HG02610 (cell line): ENCODE data around the gene KRT77.
"Not testable (repeated sequence)": the region's sequence is repeated elsewhere in the genome, so short reads cannot be mapped to it uniquely, and the experiment has no call there.

Experiments used
- ATAC-seq: cut with Tn5 transposase; IDR thresholded peaks from one replicate; pipeline ENCODE4 v1.9.1; 2021; ENCODE audit warnings: mild to moderate bottlenecking, moderate library complexity; ENCODE audit not compliant: unreplicated experiment

The KRT77 gene

DNA sequence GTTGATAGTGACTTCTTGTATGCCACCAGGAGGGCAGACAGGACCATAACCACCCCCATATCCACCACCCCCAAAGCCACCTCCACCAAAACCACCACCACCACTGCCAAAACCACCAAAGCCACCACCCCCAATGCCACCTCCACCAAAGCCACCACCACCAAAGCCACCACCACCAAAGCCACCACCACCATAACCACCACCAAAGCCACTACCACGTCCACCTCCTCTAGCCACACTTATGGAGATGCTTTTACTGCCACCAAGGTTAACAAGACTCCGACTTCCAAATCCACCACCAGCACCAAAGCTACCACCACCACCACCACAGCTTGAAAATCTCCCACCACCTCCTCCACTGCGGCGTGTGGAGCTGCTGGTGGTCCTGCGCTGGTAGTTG lies 23.4 kb downstream of the KRT77 start:
- no peak for ATAC-seq

GRCh38 chr12:52677671-52678070 lies 25.7 kb downstream of the KRT77 start:
- ATAC-seq = no peak

GRCh38 chr12:52677126-52677525 lies 26.2 kb downstream of the KRT77 start:
- ATAC-seq = no peak

- ATAC-seq = no peak
Measured at GRCh38 chr12:52676163-52676562, 27.2 kb downstream of the KRT77 start.

DNA sequence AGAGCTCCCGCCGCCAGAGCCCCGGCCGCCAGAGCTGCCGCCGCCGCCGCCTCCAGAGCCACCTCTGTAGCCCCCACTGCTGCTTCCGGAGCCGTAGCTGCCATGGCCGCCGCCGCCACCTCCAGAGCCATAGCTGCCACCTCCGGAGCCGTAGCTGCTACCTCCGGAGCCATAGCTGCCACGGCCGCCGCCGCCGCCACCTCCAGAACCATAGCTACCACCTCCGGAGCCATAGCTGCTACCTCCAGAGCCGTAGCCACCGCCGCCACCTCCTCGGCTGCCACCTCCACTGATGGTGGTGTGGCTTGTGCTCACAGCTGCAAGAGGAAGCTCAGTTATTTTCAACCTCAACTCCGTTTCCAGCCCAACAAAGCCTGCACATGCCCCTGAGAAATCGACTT lies 28.0 kb downstream of the KRT77 start:
- ATAC-seq = no peak

DNA sequence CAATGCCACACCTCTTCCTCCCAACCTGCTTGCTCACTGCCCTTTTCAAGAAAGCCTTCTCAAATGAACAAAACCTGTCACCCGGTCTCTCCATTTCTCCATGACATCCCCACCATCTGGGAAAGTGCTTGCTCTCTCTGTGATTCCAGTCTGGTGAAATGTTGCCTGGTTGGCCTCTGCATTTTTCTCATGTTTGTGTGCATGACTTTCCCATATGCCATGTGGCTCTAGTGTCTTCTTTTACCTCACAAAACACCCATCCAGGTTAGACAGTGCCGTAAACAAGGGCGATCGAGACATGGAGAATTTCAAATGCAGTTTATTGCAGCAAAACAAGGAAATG lies 28.9 kb downstream of the KRT77 start:
- ATAC-seq = no peak

DNA sequence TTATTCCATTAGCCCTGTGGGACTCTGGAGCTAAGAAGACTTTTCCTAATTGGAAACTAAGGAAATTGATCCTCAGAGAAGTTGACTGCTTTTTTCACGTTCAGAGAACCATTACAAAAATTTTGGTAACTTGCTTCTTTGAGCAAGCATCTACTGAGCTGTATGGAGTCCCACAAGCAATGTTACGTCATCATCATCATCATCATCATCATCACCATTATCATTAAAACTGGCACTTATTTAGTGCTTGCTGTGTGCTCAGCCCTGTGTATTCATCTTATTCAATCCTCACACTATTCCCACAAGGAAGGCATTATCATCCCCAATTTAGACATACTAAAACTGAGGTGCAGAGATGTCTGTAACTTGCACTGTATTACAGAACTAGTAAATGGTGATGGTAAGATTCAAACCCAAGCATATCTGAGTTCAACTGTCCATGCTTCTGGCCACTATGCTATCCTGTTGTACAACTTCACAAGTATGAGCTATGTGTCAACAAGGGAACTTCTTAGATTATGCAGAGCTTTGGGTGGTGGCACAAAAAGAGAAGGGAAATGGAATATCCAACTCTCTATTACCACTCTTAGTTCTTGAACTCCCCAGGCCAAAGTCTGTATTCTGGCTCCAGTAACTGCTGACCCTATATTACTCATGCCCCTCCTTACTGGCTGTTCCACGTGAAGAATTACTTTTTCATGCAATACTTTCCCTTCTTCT lies 29.5 kb downstream of the KRT77 start:
- no peak for ATAC-seq

DNA sequence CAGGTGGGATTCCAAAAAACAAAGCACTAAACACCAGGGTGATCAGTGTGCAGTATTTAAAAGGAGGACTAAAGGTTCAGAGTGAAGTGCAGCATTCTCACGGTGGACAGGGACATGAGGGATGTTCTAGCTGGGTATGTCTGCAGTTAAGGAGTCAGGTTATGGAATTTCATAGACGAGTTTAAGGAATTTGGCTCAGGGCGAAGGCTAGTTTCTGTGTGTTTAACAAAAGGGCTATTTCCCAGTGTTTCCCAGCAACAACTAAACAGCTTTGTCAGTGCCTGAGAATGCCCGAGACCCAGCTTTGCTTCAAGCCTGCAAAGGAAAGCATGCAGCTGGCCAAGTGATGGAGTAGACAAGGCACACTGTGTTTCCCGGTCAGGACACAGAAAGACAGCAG lies 30.1 kb downstream of the KRT77 start:
- no peak for ATAC-seq

DNA sequence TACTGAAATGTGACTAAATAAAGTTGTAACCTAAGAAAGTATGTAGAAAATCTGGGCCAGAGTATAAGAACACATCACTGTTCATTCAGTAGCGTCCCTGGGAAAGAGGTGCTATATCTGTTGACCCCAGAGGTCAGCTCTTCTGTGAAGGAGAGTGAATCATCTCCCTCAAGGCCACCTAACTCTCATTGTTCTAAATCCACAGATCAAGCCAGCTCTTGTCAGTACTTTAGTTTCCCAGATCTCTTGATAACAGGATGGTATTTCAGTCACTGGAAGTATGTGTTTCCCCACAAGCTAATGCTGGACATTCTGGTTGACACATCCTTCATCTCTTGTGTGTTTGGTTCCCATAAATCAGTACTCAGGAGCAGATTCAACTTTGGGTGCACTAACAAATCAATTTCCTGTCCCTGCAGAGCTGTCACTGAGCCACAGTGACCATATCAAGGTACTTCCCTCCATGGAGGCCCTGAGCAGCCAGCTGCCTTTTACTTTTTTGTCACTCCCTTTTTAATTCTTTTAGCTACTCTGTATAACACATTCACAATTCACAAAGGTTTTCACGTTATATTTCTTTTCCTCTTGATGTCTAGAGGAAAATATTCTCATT lies 30.9 kb downstream of the KRT77 start:
- no peak for ATAC-seq

GRCh38 chr12:52670961-52671360 lies 32.4 kb downstream of the KRT77 start:
- no peak for ATAC-seq

DNA sequence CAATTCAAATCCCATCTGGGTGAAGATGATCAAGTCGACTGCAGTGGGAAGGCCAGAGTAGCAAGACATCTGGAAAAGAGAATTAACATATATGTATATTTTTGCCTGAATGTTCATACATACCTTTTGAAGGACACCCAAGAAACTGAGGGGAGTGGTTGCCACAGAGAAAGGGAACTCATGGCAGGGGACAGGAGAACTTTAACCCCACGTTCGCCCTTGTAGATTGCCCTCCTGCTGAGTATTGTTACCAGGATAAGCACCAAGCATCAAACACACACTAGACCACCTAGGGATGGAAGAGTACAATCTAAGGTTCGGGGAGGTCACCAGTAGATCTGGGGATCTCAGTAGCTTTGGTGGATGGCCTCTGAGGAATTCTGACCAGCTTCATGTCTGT lies 32.8 kb downstream of the KRT77 start:
- ATAC-seq = no peak

GRCh38 chr12:52669941-52670340 lies 33.4 kb downstream of the KRT77 start:
- not testable (repeated sequence) for ATAC-seq

- no peak for ATAC-seq
Measured at GRCh38 chr12:52669426-52669825, 33.9 kb downstream of the KRT77 start.

GRCh38 chr12:52667931-52668330 lies 35.4 kb downstream of the KRT77 start:
- ATAC-seq = no peak

- ATAC-seq = no peak
Measured at GRCh38 chr12:52667509-52667908, 35.8 kb downstream of the KRT77 start.

GRCh38 chr12:52666471-52666870 lies 36.9 kb downstream of the KRT77 start:
- no peak for ATAC-seq

DNA sequence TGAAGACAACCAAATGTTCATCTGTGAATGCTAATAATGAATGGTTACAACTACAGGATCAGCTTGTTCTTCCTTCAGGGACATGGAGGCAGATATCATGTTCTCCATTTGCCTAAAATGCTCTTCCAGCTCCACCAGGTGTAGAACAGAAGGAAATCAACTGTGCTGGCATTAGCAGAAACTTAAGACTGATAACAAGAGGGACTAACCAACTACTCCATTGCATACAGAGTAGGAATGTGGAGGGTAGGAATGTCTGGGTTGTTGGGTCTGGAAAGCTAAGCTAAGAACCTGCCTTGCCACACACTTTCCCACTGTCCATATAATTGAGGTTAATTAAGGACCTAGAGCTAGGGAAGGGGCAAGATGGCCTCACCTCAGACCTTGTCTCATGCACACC lies 39.9 kb downstream of the KRT77 start:
- ATAC-seq = no peak

- no peak for ATAC-seq
Measured at GRCh38 chr12:52662918-52663229, 40.5 kb downstream of the KRT77 start.

GRCh38 chr12:52662093-52662917 lies 41.0 kb downstream of the KRT77 start:
- no peak for ATAC-seq

DNA sequence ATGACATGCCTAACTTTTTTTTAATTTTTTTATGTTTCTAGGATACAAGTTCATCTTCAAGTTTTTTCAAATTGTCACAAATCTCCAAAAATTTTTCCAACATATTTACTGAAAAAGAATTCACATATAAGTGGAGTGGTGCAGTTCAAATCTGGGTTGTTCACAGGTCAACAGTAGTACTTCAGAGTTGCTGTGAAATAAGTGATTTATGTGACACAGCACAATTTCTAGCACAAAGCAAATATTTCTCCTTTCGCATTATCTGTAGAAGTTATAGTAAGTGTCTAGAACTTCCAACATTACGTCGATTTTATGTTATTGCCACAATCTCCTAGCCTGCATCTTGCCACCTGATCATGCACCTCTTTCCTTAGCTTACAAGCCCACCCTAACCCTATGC lies 41.7 kb downstream of the KRT77 start:
- no peak for ATAC-seq

DNA sequence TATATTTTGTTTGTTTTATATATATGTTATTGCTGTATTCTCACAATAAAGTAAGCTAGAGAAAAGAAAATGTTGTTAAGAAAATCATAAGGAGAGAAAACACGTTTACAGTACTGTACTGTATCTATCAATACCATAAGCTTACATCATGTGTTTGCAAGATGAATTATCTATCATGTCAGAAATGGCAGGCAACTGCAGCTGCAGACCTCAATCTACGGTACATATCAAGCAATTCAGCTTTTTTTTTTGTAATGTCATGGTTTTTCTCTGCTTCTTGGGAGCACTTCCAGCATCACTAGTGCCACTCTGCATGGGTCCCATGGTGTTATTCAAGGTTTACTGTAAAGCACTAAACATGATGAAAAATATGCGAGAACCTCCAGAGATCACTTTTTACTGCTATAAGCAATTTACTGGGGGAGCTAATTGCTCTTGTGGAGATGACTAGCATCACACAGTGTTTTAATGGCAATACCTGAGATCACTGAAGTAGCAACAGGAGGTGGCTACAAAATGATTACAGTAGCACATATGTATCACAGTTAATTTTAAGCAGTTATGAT lies 42.3 kb downstream of the KRT77 start:
- no peak for ATAC-seq

DNA sequence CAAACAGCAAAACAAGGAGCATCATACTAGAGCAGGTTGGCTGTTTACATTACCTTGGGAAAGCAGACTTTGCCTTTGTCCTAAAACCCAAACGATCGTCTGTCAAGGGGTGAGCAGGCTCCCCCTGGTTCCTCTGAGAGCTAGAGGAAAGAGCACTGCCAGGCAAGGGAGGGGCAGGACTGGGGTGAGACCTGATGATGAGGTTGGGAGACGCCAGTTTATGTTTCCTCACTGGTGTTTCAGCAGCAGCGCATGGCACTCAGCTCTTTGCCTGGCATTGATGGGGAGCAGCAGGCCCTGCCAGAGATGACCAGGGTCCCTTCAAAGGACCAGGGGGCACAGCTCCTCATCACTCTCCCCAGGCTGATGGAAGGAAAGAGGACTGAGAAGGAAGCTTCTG lies 43.4 kb downstream of the KRT77 start:
- no peak for ATAC-seq
